Lower leg skin (tissue), 3 donors: ENCODE results near the gene KCNMA1.

ENCODE experiments used
- CTCF ChIP-seq, 3 donors: fragments of 450-650 bp; IDR thresholded peaks; one replicate each; pipeline ENCODE4 v1.5.1; 2016; ENCODE audit warnings: antibody characterized with exemption in 3 of 3, mild to moderate bottlenecking in 3 of 3, moderate library complexity in 2 of 3
- POLR2A ChIP-seq, 2 donors: fragments of 450-650 bp; IDR thresholded peaks; one replicate each; pipeline ENCODE4 v1.6.1; 2016 to 2017; ENCODE audit warnings: antibody characterized with exemption in 2 of 2, mild to moderate bottlenecking in 1 of 2, moderate library complexity in 1 of 2

- TF ChIP-seq CTCF (IDR thresholded peaks at IDR 0.05) (no peak), POLR2A (IDR thresholded peaks at IDR 0.05) (no peak)
Measured at GRCh38 chr10:77226452-77226851, 411.2 kb downstream of the KCNMA1 start.
